Measurements from ENCODE around the gene NR2F1-AS1.
"Not testable (repeated sequence)": the region's sequence is repeated elsewhere in the genome, so short reads cannot be mapped to it uniquely, and the experiment has no call there.

NR2F1-AS1 gene

DNA sequence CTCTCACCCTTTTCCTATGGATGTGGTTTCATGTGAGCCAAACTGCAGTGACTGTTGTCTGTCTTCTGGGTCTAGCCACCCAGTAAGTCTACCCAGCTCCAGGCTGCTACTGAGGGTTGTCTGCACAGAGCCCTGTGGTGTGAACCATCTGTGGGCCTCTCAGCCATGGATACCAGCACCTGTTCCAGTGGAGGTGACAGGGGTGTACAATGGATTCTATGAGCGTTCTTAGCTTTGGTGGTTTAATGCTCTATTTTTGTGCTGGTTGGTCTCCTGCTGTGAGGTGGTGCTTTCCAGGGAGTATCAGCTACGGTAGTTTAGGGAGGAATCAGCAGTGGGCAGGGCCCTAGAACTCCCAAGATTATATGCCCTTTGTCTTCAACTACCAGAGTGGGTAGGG lies 186.7 kb downstream of the NR2F1-AS1 start:
- Mint-ChIP-seq H3K27me3 (no peaks in the 10 kb centered on the region), H3K36me3 (no peaks in the 10 kb centered on the region), H3K4me3 (no peak overlapping the region), H3K4me1 (no peaks in the 10 kb centered on the region), H3K9me3 (peaks cover 14% of the 10 kb centered on the region), H3K27ac (no peak overlapping the region)
- ATAC-seq = no peak

DNA sequence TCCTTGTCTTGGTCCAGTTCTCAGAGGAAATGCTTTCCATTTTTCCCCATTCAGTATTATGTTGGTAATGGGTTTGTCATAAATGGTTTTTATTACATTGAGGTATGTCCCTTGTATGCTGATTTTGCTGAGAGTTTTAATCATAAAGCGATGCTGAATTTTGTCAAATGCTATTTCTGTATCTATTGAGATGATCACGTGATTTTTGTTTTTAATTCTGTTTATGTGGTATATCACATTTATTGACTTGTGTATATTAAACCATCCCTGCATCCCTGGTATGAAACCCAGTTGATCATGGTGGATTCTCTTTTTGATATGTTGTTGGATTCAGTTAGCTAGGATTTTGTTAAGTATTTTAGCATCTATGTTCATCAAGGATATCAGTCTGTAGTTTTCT lies 189.8 kb downstream of the NR2F1-AS1 start:
- H3K36me3 Mint-ChIP-seq, H3K27me3 Mint-ChIP-seq, H3K4me1 Mint-ChIP-seq, H3K4me3 Mint-ChIP-seq, ATAC-seq, H3K27ac Mint-ChIP-seq: not testable (repeated sequence)
- H3K9me3 Mint-ChIP-seq = peaks cover 14% of the 10 kb centered on the region

DNA sequence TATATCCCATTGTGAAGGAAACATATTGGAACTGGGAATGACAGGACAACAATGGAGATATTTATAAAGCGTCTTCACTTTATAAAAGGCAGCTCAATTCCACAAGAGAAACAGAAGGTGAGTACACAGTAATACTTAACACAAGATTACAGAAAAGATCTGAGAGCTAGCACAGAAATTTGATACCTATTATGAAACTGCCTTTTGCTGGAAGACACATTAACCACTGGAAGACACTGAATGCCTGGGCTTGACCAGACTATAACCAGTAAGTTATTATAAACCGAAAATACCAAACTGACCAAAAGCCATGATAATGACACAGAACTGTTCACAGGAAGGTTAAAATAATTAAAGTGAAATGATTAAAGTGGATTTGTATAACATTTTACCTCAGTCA lies 195.4 kb downstream of the NR2F1-AS1 start:
- Mint-ChIP-seq H3K9me3 (peaks cover 5% of the 10 kb centered on the region), H3K4me1 (no peaks in the 10 kb centered on the region), H3K27me3 (no peaks in the 10 kb centered on the region), H3K4me3 (no peak overlapping the region), H3K27ac (no peak overlapping the region), H3K36me3 (no peaks in the 10 kb centered on the region)
- no peak for ATAC-seq

DNA sequence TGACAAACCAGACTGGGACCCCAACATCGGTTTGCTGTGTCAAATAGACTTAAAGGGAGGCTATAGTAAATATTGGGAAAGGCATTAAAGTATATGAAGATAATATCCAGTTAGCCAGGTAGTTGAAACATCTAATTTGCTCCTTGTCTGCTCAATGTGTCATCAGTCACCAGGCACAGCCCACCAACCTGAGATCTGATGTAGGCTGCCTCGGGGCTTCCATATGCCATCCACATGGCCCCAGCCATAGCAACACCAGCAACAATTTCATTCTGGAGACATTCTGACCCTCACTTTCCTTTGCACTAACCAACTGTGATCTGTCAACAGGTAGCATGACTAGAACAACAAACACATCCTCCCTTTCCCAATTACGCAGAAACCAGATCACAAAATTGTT lies 196.0 kb downstream of the NR2F1-AS1 start:
- Mint-ChIP-seq H3K27me3 (no peaks in the 10 kb centered on the region), H3K4me3 (no peak overlapping the region), H3K4me1 (no peaks in the 10 kb centered on the region), H3K36me3 (no peaks in the 10 kb centered on the region), H3K27ac (no peak overlapping the region), H3K9me3 (no peaks in the 10 kb centered on the region)
- ATAC-seq = no peak

DNA sequence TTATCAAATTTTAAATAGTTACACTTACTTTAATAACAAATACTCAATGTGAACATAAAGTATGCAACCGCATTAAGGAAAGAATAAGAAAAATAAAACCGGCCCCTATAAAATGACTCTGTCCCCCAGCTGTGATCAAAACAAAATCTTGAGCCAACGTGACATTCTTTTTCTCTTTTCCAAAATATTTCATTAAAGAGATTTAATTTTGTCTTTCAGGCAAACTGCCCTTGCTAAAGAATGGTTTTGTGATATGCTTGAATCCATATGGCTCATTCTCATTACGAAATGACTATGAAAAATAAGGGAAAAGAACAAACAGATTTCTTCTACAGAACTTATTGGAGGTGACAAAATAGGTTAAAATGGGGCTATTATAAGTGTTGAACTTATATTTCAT lies 197.0 kb downstream of the NR2F1-AS1 start:
- Mint-ChIP-seq H3K4me3 (no peak overlapping the region), H3K4me1 (no peaks in the 10 kb centered on the region), H3K36me3 (no peaks in the 10 kb centered on the region), H3K27me3 (no peaks in the 10 kb centered on the region), H3K9me3 (no peaks in the 10 kb centered on the region), H3K27ac (no peak overlapping the region)
- ATAC-seq = no peak

GRCh38 chr5:93382188-93382825 lies 198.7 kb downstream of the NR2F1-AS1 start:
- Mint-ChIP-seq H3K27me3 (no peaks in the 10 kb centered on the region), H3K9me3 (no peaks in the 10 kb centered on the region), H3K4me1 (no peaks in the 10 kb centered on the region), H3K36me3 (no peaks in the 10 kb centered on the region), H3K27ac (no peak overlapping the region), H3K4me3 (no peak overlapping the region)
- no peak for ATAC-seq

- Mint-ChIP-seq H3K4me3 (no peak overlapping the region), H3K27me3 (no peaks in the 10 kb centered on the region), H3K27ac (no peak overlapping the region), H3K4me1 (no peaks in the 10 kb centered on the region), H3K9me3 (no peaks in the 10 kb centered on the region), H3K36me3 (no peaks in the 10 kb centered on the region)
- no peak for ATAC-seq
Observed at GRCh38 chr5:93381057-93381456, 200.0 kb downstream of the NR2F1-AS1 start.

DNA sequence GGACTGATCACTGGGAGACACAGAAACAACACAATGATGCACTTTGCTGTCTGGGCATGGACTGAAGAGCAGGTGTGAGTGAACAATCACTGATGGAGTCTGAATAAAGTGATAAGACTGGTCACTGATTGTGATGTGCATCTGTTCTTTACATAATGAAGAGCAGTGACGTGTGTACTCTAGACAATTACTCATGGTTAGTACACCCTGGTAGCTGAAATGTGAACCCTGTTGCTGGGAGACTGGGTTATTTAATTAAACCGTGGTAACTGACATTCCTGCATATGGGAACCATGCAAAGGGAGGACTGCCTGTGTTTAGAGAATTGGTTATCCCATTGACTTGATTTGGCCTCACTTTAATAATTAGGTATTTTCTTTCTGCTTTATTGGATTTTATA lies 202.9 kb downstream of the NR2F1-AS1 start:
- Mint-ChIP-seq H3K4me1 (no peaks in the 10 kb centered on the region), H3K36me3 (no peaks in the 10 kb centered on the region), H3K4me3 (no peak overlapping the region), H3K27ac (no peak overlapping the region), H3K27me3 (no peaks in the 10 kb centered on the region), H3K9me3 (peaks cover 3% of the 10 kb centered on the region)
- no peak for ATAC-seq

DNA sequence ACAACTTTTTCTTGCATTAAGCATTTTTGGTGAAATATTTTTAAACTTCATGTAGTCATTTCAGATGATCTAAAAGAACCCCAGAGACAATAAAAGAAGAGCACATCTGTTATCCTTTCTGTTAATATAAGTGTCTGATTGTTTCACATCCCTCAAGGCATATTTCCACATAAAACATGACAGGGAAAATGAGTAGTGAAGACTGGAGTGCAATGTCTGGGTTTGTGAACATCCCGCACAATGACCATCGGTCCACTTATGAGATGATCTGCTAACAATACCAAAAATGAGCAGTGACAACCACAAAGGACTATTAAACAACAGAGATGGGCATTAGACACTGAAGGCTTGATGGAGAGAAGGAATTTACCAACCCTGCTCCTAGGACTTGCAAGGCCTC lies 209.1 kb downstream of the NR2F1-AS1 start:
- Mint-ChIP-seq H3K27ac (no peak overlapping the region), H3K36me3 (no peaks in the 10 kb centered on the region), H3K4me1 (no peaks in the 10 kb centered on the region), H3K27me3 (no peaks in the 10 kb centered on the region), H3K4me3 (no peak overlapping the region), H3K9me3 (peaks cover 13% of the 10 kb centered on the region)
- no peak for ATAC-seq

DNA sequence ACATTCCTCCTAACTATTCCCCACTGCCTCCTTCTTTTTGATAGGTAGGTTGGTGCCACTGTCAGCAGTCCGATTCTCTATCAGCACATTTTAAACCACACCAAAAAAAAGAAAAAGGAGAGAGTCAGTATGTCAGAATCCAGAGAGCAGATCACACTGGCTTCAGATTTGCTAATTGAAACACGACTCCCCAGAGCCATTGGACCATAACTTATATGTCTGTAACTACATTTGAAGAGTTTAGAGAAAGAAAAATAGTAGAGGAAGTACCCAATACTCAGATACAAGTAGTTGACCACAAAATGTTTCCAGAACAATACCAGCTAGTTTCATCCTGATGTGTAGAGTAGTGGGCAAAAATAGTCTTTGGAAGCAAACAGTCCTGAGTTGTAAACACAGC lies 216.6 kb downstream of the NR2F1-AS1 start:
- peaks cover 8% of the 10 kb centered on the region for H3K9me3 Mint-ChIP-seq
- ATAC-seq = no peak
- no peaks in the 10 kb centered on the region for H3K4me1 Mint-ChIP-seq
- no peak overlapping the region for H3K4me3 Mint-ChIP-seq
- peaks cover 6% of the 10 kb centered on the region for H3K27me3 Mint-ChIP-seq
- H3K27ac Mint-ChIP-seq = no peak overlapping the region
- no peaks in the 10 kb centered on the region for H3K36me3 Mint-ChIP-seq

- no peak for ATAC-seq
- no peaks in the 10 kb centered on the region for H3K36me3 Mint-ChIP-seq
- peaks cover 7% of the 10 kb centered on the region for H3K9me3 Mint-ChIP-seq
- no peak overlapping the region for H3K4me3 Mint-ChIP-seq
- H3K27ac Mint-ChIP-seq = no peak overlapping the region
- no peaks in the 10 kb centered on the region for H3K4me1 Mint-ChIP-seq
- peaks cover 7% of the 10 kb centered on the region for H3K27me3 Mint-ChIP-seq
Observed at GRCh38 chr5:93360436-93361088, 220.5 kb downstream of the NR2F1-AS1 start.

DNA sequence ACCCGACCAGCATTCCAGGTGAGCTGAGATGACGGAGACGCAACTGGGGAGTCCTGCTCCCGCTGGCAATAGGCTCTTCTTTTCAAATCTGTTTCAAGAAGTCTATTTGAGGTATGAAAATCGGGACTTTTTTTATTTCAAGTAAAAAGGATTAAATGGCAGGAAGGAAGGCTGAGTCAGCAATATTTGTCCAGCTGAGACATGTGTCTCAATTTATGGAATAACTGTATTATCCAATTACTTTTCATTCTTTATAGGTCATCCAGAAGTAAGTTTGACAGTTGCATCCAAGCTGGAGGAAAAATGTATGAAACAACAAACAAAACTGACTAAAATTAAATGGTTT lies 221.1 kb downstream of the NR2F1-AS1 start:
- H3K27me3 Mint-ChIP-seq = peaks cover 7% of the 10 kb centered on the region
- no peak overlapping the region for H3K4me3 Mint-ChIP-seq
- H3K4me1 Mint-ChIP-seq = no peaks in the 10 kb centered on the region
- H3K36me3 Mint-ChIP-seq = no peaks in the 10 kb centered on the region
- ATAC-seq = no peak
- H3K27ac Mint-ChIP-seq = no peak overlapping the region
- H3K9me3 Mint-ChIP-seq = peaks cover 8% of the 10 kb centered on the region

Data from stimulated activated memory B cell treated with anti-CD40 and anti-IgM and Interleukin-4, amounts not matched to agents 10 μg/mL and 1 μg/mL and 100 μg/mL, for 72 hours (primary cell).